Measurements from ENCODE around the gene SLC30A3. TPM values are rescaled to one million over a fixed set of nuclear protein-coding genes. Genes with fewer than 3 reads are reported as not detected.

Gene SLC30A3
- total RNA-seq, 1 donor from 2014 or later: 0.16 TPM

- TF ChIP-seq CTCF (IDR thresholded peaks at IDR 0.05; ENCODE audit: insufficient read depth, low read depth, low read length): no peak
- no peaks in the 10 kb centered on the region for H3K4me1 Mint-ChIP-seq (ENCODE audit: low read depth, unreplicated experiment)
- Histone ChIP-seq H3K4me1 (ENCODE audit: insufficient read depth, low read length) (no peaks in the 10 kb centered on the region), H3K27ac (ENCODE audit: low read depth, low read length) (no peak overlapping the region), H3K4me2 (ENCODE audit: low read length) (no peak overlapping the region), H2AFZ (ENCODE audit: low read depth, low read length) (no peak overlapping the region), H3K4me3 (ENCODE audit: insufficient read depth, low read depth, low read length) (no peak overlapping the region), H3K27me3 (ENCODE audit: insufficient read depth, low read length) (no peaks in the 10 kb centered on the region), H3K9me3 (ENCODE audit: insufficient read depth, low read depth, low read length) (no peaks in the 10 kb centered on the region), H3K36me3 (ENCODE audit: insufficient read depth, low read length) (peaks cover 57% of the 10 kb centered on the region), H3K9ac (ENCODE audit: low read length) (no peak overlapping the region), H4K20me1 (ENCODE audit: insufficient read depth, low read length) (peaks cover 20% of the 10 kb centered on the region), H3K79me2 (ENCODE audit: insufficient read depth, low read length) (peaks cover 6% of the 10 kb centered on the region)
- DNase-seq (ENCODE audit: low read depth): no peak
- no peak overlapping the region for H3K27ac Mint-ChIP-seq (ENCODE audit: unreplicated experiment)
- H3K9me3 Mint-ChIP-seq (ENCODE audit: unreplicated experiment): no peaks in the 10 kb centered on the region
- peaks cover 17% of the 10 kb centered on the region for H3K36me3 Mint-ChIP-seq (ENCODE audit: low read depth, unreplicated experiment)
- FAIRE-seq: no peak
- H3K4me3 Mint-ChIP-seq (ENCODE audit: unreplicated experiment): no peak overlapping the region
- H3K27me3 Mint-ChIP-seq (ENCODE audit: low read depth, unreplicated experiment): no peaks in the 10 kb centered on the region
Observed at GRCh38 chr2:27225526-27225925, 37.3 kb downstream of the SLC30A3 start.

GRCh38 chr2:27223416-27223815 is 39.4 kb downstream of the SLC30A3 start:
- peaks cover 62% of the 10 kb centered on the region for H3K36me3 ChIP-seq (ENCODE audit: insufficient read depth, low read length)
- H2AFZ ChIP-seq (ENCODE audit: low read depth, low read length): no peak overlapping the region
- H3K9me3 Mint-ChIP-seq (ENCODE audit: unreplicated experiment): no peaks in the 10 kb centered on the region
- H3K4me3 Mint-ChIP-seq (ENCODE audit: unreplicated experiment): no peak overlapping the region
- DNase-seq (ENCODE audit: low read depth) (no peak), FAIRE-seq (no peak)
- no peak overlapping the region for H3K9ac ChIP-seq (ENCODE audit: low read length)
- H3K27ac Mint-ChIP-seq (ENCODE audit: unreplicated experiment): no peak overlapping the region
- no peak overlapping the region for H3K27ac ChIP-seq (ENCODE audit: low read depth, low read length)
- H3K27me3 Mint-ChIP-seq (ENCODE audit: low read depth, unreplicated experiment): no peaks in the 10 kb centered on the region
- H3K36me3 Mint-ChIP-seq (ENCODE audit: low read depth, unreplicated experiment): peaks cover 20% of the 10 kb centered on the region
- H3K4me2 ChIP-seq (ENCODE audit: low read length): no peak overlapping the region
- no peaks in the 10 kb centered on the region for H3K9me3 ChIP-seq (ENCODE audit: insufficient read depth, low read depth, low read length)
- TF ChIP-seq EZH2 (IDR thresholded peaks at IDR 0.05; ENCODE audit: insufficient read depth, low read length) (no peak), CTCF (IDR thresholded peaks at IDR 0.05; ENCODE audit: insufficient read depth, low read depth, low read length) (no peak)
- peaks cover 23% of the 10 kb centered on the region for H3K79me2 ChIP-seq (ENCODE audit: insufficient read depth, low read length)
- H3K4me1 ChIP-seq (ENCODE audit: insufficient read depth, low read length): peaks cover 1% of the 10 kb centered on the region
- H3K4me3 ChIP-seq (ENCODE audit: insufficient read depth, low read depth, low read length): no peak overlapping the region
- peaks cover 16% of the 10 kb centered on the region for H4K20me1 ChIP-seq (ENCODE audit: insufficient read depth, low read length)
- peaks cover 3% of the 10 kb centered on the region for H3K4me1 Mint-ChIP-seq (ENCODE audit: low read depth, unreplicated experiment)
- no peaks in the 10 kb centered on the region for H3K27me3 ChIP-seq (ENCODE audit: insufficient read depth, low read length)

- no peaks in the 10 kb centered on the region for H3K9me3 ChIP-seq (ENCODE audit: insufficient read depth, low read depth, low read length)
- no peaks in the 10 kb centered on the region for H3K27me3 Mint-ChIP-seq (ENCODE audit: low read depth, unreplicated experiment)
- DNase-seq (ENCODE audit: low read depth) (no peak), FAIRE-seq (no peak)
- H3K4me3 ChIP-seq (ENCODE audit: insufficient read depth, low read depth, low read length): no peak overlapping the region
- H3K4me2 ChIP-seq (ENCODE audit: low read length): no peak overlapping the region
- H3K4me3 Mint-ChIP-seq (ENCODE audit: unreplicated experiment): no peak overlapping the region
- H3K27me3 ChIP-seq (ENCODE audit: insufficient read depth, low read length): no peaks in the 10 kb centered on the region
- H3K9me3 Mint-ChIP-seq (ENCODE audit: unreplicated experiment): no peaks in the 10 kb centered on the region
- no peak overlapping the region for H2AFZ ChIP-seq (ENCODE audit: low read depth, low read length)
- peaks cover 7% of the 10 kb centered on the region for H3K4me1 ChIP-seq (ENCODE audit: insufficient read depth, low read length)
- no peak overlapping the region for H3K9ac ChIP-seq (ENCODE audit: low read length)
- H3K27ac ChIP-seq (ENCODE audit: low read depth, low read length): no peak overlapping the region
- peaks cover 22% of the 10 kb centered on the region for H3K36me3 Mint-ChIP-seq (ENCODE audit: low read depth, unreplicated experiment)
- peaks cover 58% of the 10 kb centered on the region for H3K36me3 ChIP-seq (ENCODE audit: insufficient read depth, low read length)
- H3K4me1 Mint-ChIP-seq (ENCODE audit: low read depth, unreplicated experiment): peaks cover 3% of the 10 kb centered on the region
- no peak overlapping the region for H3K27ac Mint-ChIP-seq (ENCODE audit: unreplicated experiment)
- H3K79me2 ChIP-seq (ENCODE audit: insufficient read depth, low read length): peaks cover 33% of the 10 kb centered on the region
- peaks cover 16% of the 10 kb centered on the region for H4K20me1 ChIP-seq (ENCODE audit: insufficient read depth, low read length)
- TF ChIP-seq CTCF (IDR thresholded peaks at IDR 0.05; ENCODE audit: insufficient read depth, low read depth, low read length) (no peak), EZH2 (IDR thresholded peaks at IDR 0.05; ENCODE audit: insufficient read depth, low read length) (no peak)
Observed at GRCh38 chr2:27222407-27222806, 40.4 kb downstream of the SLC30A3 start.
